Endothelial cell (in vitro differentiated cells): ENCODE results near the gene ADPGK. TPM values are rescaled to one million over a fixed set of nuclear protein-coding genes. Genes with fewer than 3 reads are reported as not detected.

Experiments
- DNase-seq: peaks from one replicate; pipeline ENCODE4 v3.0.0; 2021; ENCODE audit warnings: low spot score
- H3K27ac Mint-ChIP-seq: one replicate; pipeline ENCODE4 v1.8.0; 2021; ENCODE audit warnings: mixed read lengths, inconsistent platforms; ENCODE audit not compliant: unreplicated experiment
- H3K27me3 Mint-ChIP-seq: one replicate; pipeline ENCODE4 v1.8.0; 2021; ENCODE audit warnings: mild to moderate bottlenecking, moderate library complexity, mixed read lengths, inconsistent platforms; ENCODE audit not compliant: unreplicated experiment
- H3K36me3 Mint-ChIP-seq: one replicate; pipeline ENCODE4 v1.8.0; 2021; ENCODE audit warnings: mild to moderate bottlenecking, low read depth, mixed read lengths, inconsistent platforms; ENCODE audit not compliant: unreplicated experiment
- H3K4me1 Mint-ChIP-seq: one replicate; pipeline ENCODE4 v1.8.0; 2021; ENCODE audit warnings: mild to moderate bottlenecking, mixed read lengths, inconsistent platforms; ENCODE audit not compliant: unreplicated experiment
- H3K4me3 Mint-ChIP-seq: one replicate; pipeline ENCODE4 v1.8.0; 2021; ENCODE audit warnings: mild to moderate bottlenecking, mixed read lengths, inconsistent platforms; ENCODE audit not compliant: unreplicated experiment
- H3K9me3 Mint-ChIP-seq: one replicate; pipeline ENCODE4 v1.8.0; 2021; ENCODE audit warnings: mixed read lengths, inconsistent platforms; ENCODE audit not compliant: unreplicated experiment
- total RNA-seq: library from RNA; stranded (reverse); fragmentation: NEBNext Ultra II Directional; extraction: Animal tissue kit (Norgen Biotek cat#: 25700); gene quantifications from one replicate; pipeline ENCODE4 v1.2.1, GENCODE V29; 2021; ENCODE audit not compliant: unreplicated experiment
- TF ChIP-seq, protein P1 (sequence below): fragments of 200-600 bp; sonication (generic); IDR thresholded peaks from one replicate; pipeline ENCODE4 v1.5.0; 2021; ENCODE audit warnings: antibody characterized with exemption; ENCODE audit not compliant: unreplicated experiment

Gene ADPGK
- total RNA-seq, 1 donor from 2014 or later, result 42.0 TPM

DNA sequence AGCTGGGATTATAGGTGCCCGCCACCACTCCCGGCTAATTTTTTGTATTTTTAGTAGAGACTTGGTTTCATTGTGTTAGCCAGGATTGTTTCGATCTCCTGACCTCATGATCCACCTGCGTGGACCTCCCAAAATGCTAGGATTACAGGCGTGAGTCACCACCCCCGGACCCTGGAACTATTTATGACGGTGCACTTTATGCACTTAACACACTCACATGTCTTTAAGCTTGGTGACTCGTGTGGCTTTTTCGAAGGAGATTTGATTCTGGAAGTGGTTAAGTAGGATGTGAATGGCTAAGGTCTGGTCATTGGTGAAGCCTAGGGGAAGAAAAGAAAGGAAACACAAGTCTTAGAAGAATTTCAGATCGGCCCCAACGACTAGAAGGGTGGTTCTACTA is 77.3 kb downstream of the ADPGK start:
- Mint-ChIP-seq H3K4me1 (peaks cover 8% of the 10 kb centered on the region), H3K27me3 (peaks cover 3% of the 10 kb centered on the region), H3K27ac (no peak overlapping the region), H3K9me3 (no peaks in the 10 kb centered on the region), H3K4me3 (no peak overlapping the region), H3K36me3 (no peaks in the 10 kb centered on the region)
- no peak for DNase-seq
- TF ChIP-seq, protein P1, sequence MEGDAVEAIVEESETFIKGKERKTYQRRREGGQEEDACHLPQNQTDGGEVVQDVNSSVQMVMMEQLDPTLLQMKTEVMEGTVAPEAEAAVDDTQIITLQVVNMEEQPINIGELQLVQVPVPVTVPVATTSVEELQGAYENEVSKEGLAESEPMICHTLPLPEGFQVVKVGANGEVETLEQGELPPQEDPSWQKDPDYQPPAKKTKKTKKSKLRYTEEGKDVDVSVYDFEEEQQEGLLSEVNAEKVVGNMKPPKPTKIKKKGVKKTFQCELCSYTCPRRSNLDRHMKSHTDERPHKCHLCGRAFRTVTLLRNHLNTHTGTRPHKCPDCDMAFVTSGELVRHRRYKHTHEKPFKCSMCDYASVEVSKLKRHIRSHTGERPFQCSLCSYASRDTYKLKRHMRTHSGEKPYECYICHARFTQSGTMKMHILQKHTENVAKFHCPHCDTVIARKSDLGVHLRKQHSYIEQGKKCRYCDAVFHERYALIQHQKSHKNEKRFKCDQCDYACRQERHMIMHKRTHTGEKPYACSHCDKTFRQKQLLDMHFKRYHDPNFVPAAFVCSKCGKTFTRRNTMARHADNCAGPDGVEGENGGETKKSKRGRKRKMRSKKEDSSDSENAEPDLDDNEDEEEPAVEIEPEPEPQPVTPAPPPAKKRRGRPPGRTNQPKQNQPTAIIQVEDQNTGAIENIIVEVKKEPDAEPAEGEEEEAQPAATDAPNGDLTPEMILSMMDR, result no peak

Other genes with a start within 250 kb of the ADPGK start
- not detected for gene GOLGA6B, start 129.1 kb downstream of the ADPGK start, total RNA-seq
- not detected for gene HIGD2B, start 97.6 kb downstream of the ADPGK start, total RNA-seq
- gene BBS4, start 97.6 kb downstream of the ADPGK start, total RNA-seq, result 17.0 TPM